HepG2 (cell line): ENCODE results near the gene UBQLN1. TPM values are rescaled to one million over a fixed set of nuclear protein-coding genes. Genes with fewer than 3 reads are reported as not detected.

ENCODE experiments used
- ATAC-seq: fragments of 200-7000 bp; cut with Tn5 transposase; 3 replicates; pipeline ENCODE4 v1.9.1; 2020; ENCODE audit warnings: mild to moderate bottlenecking, moderate library complexity
- BruUV-seq: library from RNA; stranded (reverse); fragments of 400-500 nt; replicated peaks from 2 replicates; lab custom pipeline; 2021; lab: Mats Ljungman, UMichigan
- CTCF ChIA-PET: fragments of 300-600 bp; formaldehyde crosslinking; extraction: SDS; loops from one replicate; lab custom pipeline; 2021; ENCODE audit warnings: low total read pairs, inconsistent platforms, low intra/inter-chr PET ratio; lab: Yijun Ruan, JAX
- POLR2A ChIA-PET: fragments of 350-600 bp; sonication (Branson Sonifier 250); formaldehyde crosslinking; loops from one replicate; lab custom pipeline; 2020; ENCODE audit warnings: antibody characterized with exemption, inconsistent platforms; lab: Yijun Ruan, JAX
- DNase-seq: peaks from one replicate; pipeline ENCODE4 v3.0.0-alpha.2; 2015; ENCODE audit warnings: low spot score
- FAIRE-seq: peaks from 3 replicates; lab custom pipeline; 2011; peaks lifted over from hg19 to GRCh38; lab: Jason Lieb, UNC
- H2AFZ ChIP-seq: one replicate; pipeline ENCODE4 v1.6.1; 2011; ENCODE audit warnings: low read length, inconsistent platforms
- H3K27ac ChIP-seq: fragments of 300-600 bp; 3 replicates; pipeline ENCODE4 v1.8.0; 2011; ENCODE audit warnings: mixed run types, mild to moderate bottlenecking, mixed read lengths, low read length, inconsistent platforms; ENCODE audit not compliant: insufficient read depth; ENCODE audit errors: extremely low read length
- H3K27me3 ChIP-seq, 2 experiments: fragments of 200-600 bp in 1 of 2; 2 replicates in 1 of 2; 3 replicates in 1 of 2; pipeline versions ENCODE4 v1.6.0 to v1.8.0; 2011; ENCODE audit warnings: low read length in 2 of 2, mild to moderate bottlenecking in 2 of 2, moderate library complexity in 2 of 2, inconsistent platforms in 1 of 2; ENCODE audit not compliant: insufficient read depth in 2 of 2, control insufficient read depth in 1 of 2
- H3K36me3 ChIP-seq, 2 experiments: fragments of 200-600 bp in 1 of 2; replicated peaks in 1 of 2; 2 replicates in 1 of 2; 3 replicates in 1 of 2; pipeline versions ENCODE4 v1.5.1 to v1.8.0; 2011; ENCODE audit warnings: low read length in 2 of 2, inconsistent platforms in 1 of 2; ENCODE audit not compliant: insufficient read depth in 2 of 2, control insufficient read depth in 1 of 2
- H3K4me1 ChIP-seq: 2 replicates; pipeline ENCODE4 v1.5.1; 2012; ENCODE audit warnings: low read length, inconsistent platforms; ENCODE audit not compliant: insufficient read depth
- H3K4me2 ChIP-seq: 2 replicates; pipeline ENCODE4 v1.6.0; 2011; ENCODE audit warnings: low read depth, low read length, inconsistent platforms
- H3K4me3 ChIP-seq, 3 experiments: fragments of 200-600 bp in 1 of 3; sonication (generic), shearing (Covaris generic) in 1 of 3; replicated peaks in 1 of 3; 2 replicates each; pipeline ENCODE4 v1.5.1; 2011 to 2016; ENCODE audit warnings: low read length in 3 of 3, inconsistent platforms in 2 of 3, low read depth in 2 of 3, mild to moderate bottlenecking in 2 of 3, control low read depth in 1 of 3, mixed read lengths in 1 of 3; ENCODE audit not compliant: insufficient read depth in 1 of 3
- H3K79me2 ChIP-seq: one replicate; pipeline ENCODE4 v1.6.1; 2011; ENCODE audit warnings: low read length, inconsistent platforms; ENCODE audit not compliant: insufficient read depth
- H3K9ac ChIP-seq: 2 replicates; pipeline ENCODE4 v1.6.0; 2011; ENCODE audit warnings: mild to moderate bottlenecking, low read depth, low read length, inconsistent platforms; ENCODE audit not compliant: insufficient read depth
- H3K9me3 ChIP-seq: 2 replicates; pipeline ENCODE4 v1.5.1; 2012; ENCODE audit warnings: mild to moderate bottlenecking, low read length
- H4K20me1 ChIP-seq: 2 replicates; pipeline ENCODE4 v1.6.0; 2011; ENCODE audit warnings: inconsistent platforms, mild to moderate bottlenecking, low read length, moderate library complexity; ENCODE audit not compliant: insufficient read depth
- CSRNP1 ChIP-seq: sonication (generic); formaldehyde crosslinking; IDR thresholded peaks from 2 replicates; pipeline ENCODE4 v1.8.1; 2023; ENCODE audit warnings: mild to moderate bottlenecking, missing genetic modification reagents
- GPN1 ChIP-seq: sonication (generic); formaldehyde crosslinking; IDR thresholded peaks from 2 replicates; pipeline ENCODE4 v1.5.1; 2020; ENCODE audit warnings: missing genetic modification reagents, borderline replicate concordance
- MTA1 ChIP-seq: sonication (generic); formaldehyde crosslinking; IDR thresholded peaks from 2 replicates; pipeline ENCODE4 v1.4.0; 2020; ENCODE audit warnings: missing genetic modification reagents, mild to moderate bottlenecking, borderline replicate concordance
- RXRB ChIP-seq: IDR thresholded peaks from 2 replicates; pipeline ENCODE4 v1.6.1; 2016; ENCODE audit warnings: borderline replicate concordance, missing genetic modification reagents, missing compliant biosample characterization
- TCF7L2 ChIP-seq: IDR thresholded peaks from 2 replicates; pipeline ENCODE4 v1.6.1; 2011; ENCODE audit warnings: mild to moderate bottlenecking, low read depth, low read length, moderate library complexity
- TIGD3 ChIP-seq: sonication (generic); formaldehyde crosslinking; IDR thresholded peaks from 2 replicates; pipeline ENCODE4 v1.5.1; 2020; ENCODE audit warnings: mild to moderate bottlenecking, missing genetic modification reagents, borderline replicate concordance
- ZNF225 ChIP-seq: sonication (generic); formaldehyde crosslinking; IDR thresholded peaks from 2 replicates; pipeline ENCODE4 v1.4.0; 2020; ENCODE audit warnings: mild to moderate bottlenecking, missing genetic modification reagents
- ZNF276 ChIP-seq: sonication (generic); formaldehyde crosslinking; IDR thresholded peaks from 2 replicates; pipeline ENCODE4 v1.4.0; 2020; ENCODE audit warnings: mild to moderate bottlenecking, low read depth, missing genetic modification reagents
- ZNF292 ChIP-seq: sonication (generic); formaldehyde crosslinking; IDR thresholded peaks from 2 replicates; pipeline ENCODE4 v1.8.1; 2022; ENCODE audit warnings: mild to moderate bottlenecking, low read depth, missing genetic modification reagents, borderline replicate concordance
- ZNF512 ChIP-seq: sonication (generic); formaldehyde crosslinking; IDR thresholded peaks from 2 replicates; pipeline ENCODE4 v1.4.0; 2020; ENCODE audit warnings: mild to moderate bottlenecking, missing genetic modification reagents
- ZSCAN25 ChIP-seq: sonication (generic); formaldehyde crosslinking; IDR thresholded peaks from 2 replicates; pipeline ENCODE4 v1.8.0; 2022; ENCODE audit warnings: mild to moderate bottlenecking, missing genetic modification reagents
- WGBS: methylation state at CpG from one replicate; pipeline ENCODE4 v1.1.6; 2017; ENCODE audit warnings: low lambda C conversion rate; 5-methylcytosine and 5-hydroxymethylcytosine counted together
- in situ Hi-C: cut with HindIII; loops from 2 replicates; pipeline ENCODE4 v1.10.0; 2017; ENCODE audit warnings: low pct_unique_long_range_greater_than_20kb; ENCODE audit not compliant: extremely low pct_ligation_motif_present
- intact Hi-C: fragments of 100-400 bp; cut with micrococcal nuclease; formaldehyde crosslinking; loops from one replicate; pipeline ENCODE4 v1.10.0; 2022; ENCODE audit not compliant: unreplicated experiment
- polyA plus RNA-seq, 8 experiments: library from polyadenylated mRNA; depleted of rRNA in 3 of 8; stranded (reverse) in 7 of 8; unstranded in 1 of 8; fragments of >200 nt; fragmentation: Illumina TruSeq in 4 of 8; extraction: Trizol in 4 of 8; gene quantifications; 2 replicates each; pipeline versions ENCODE4 v1.2.1 to v1.2.3, GENCODE V29; 2011 to 2016; ENCODE audit warnings: low read depth in 4 of 8, missing spikeins in 1 of 8, mixed read lengths in 1 of 8; ENCODE audit not compliant: insufficient read depth in 1 of 8
- total RNA-seq, 5 experiments: library from RNA; depleted of rRNA; stranded (reverse); fragments of >200 nt; fragmentation: Illumina TruSeq; extraction: Trizol; gene quantifications; 2 replicates each; pipeline ENCODE4 v1.2.3, GENCODE V29; 2016; ENCODE audit warnings: low read depth in 1 of 5

UBQLN1 gene
- total and polyA plus RNA-seq, 2 of the 13 experiments (the other 11 are each of a cell fraction or from before 2014, with no cell fraction given), result 78.1 to 83.8 TPM

- no peaks in the 10 kb centered on the region for H3K36me3 ChIP-seq
- H3K4me3 ChIP-seq, result no peak overlapping the region
- ChIA-PET CTCF (no interaction called here), POLR2A (no interaction called here)
- ATAC-seq, result no peak
- WGBS, result 92% methylated on average over 4 of the region's 4 CpGs
- no peak for FAIRE-seq
- BruUV-seq, result no TSS peak
- H3K27me3 ChIP-seq, result peaks cover 0 to 6% of the 10 kb centered on the region in 2 experiments; a peak in 1 of 5 replicates
- intact Hi-C loops, result no loop called here
- in situ Hi-C loops, result no loop called here
- no peak overlapping the region for H2AFZ ChIP-seq
- H3K4me2 ChIP-seq, result no peak overlapping the region
- 0 out of 2 replicates have a peak, but pooled peaks cover 10% of the 10 kb centered on the region for H3K4me1 ChIP-seq
- no peak for DNase-seq
- H3K9me3 ChIP-seq, result no peaks in the 10 kb centered on the region
- H4K20me1 ChIP-seq, result no peaks in the 10 kb centered on the region
- TF ChIP-seq ZNF225 (CRISPR knock-in tag) (no peak), ZNF292 (CRISPR knock-in tag) (no peak), ZNF276 (CRISPR knock-in tag) (no peak), ZSCAN25 (CRISPR knock-in tag) (no peak), GPN1 (CRISPR knock-in tag) (no peak), TCF7L2 (no peak), ZNF512 (CRISPR knock-in tag) (no peak), RXRB (CRISPR knock-in tag) (no peak), MTA1 (CRISPR knock-in tag) (no peak), TIGD3 (no peak), CSRNP1 (CRISPR knock-in tag) (no peak)
- H3K9ac ChIP-seq, result no peak overlapping the region
- H3K79me2 ChIP-seq, result no peaks in the 10 kb centered on the region
- no peak overlapping the region for H3K27ac ChIP-seq
These were observed 26.0 kb upstream of the UBQLN1 start for GRCh38 chr9:83733739-83734138.
